Activated CD4-positive, alpha-beta T cell treated with anti-CD3 and anti-CD28 coated beads, Interleukin-2, amount 10 ng/mL, durations not matched to agents 7 days and 5 days (primary cell): ENCODE data around the gene HBZ. TPM values are rescaled to one million over a fixed set of nuclear protein-coding genes. Genes with fewer than 3 reads are reported as not detected.
"Not testable (repeated sequence)": the region's sequence is repeated elsewhere in the genome, so short reads cannot be mapped to it uniquely, and the experiment has no call there.

Experiments used
- CTCF ChIA-PET: fragments of 350-600 bp; sonication (Branson Sonifier 250); formaldehyde crosslinking; loops from one replicate; lab custom pipeline; 2021; ENCODE audit warnings: antibody characterized with exemption; lab: Charles Lee
- POLR2A ChIA-PET: fragments of 350-600 bp; sonication (Branson Sonifier 250); formaldehyde crosslinking; loops from one replicate; lab custom pipeline; 2021; ENCODE audit warnings: antibody characterized with exemption; lab: Charles Lee
- DNase-seq: peaks from one replicate; pipeline ENCODE4 v3.0.0-alpha.2; 2020
- H3K27ac Mint-ChIP-seq: one replicate; pipeline ENCODE4 v1.8.0; 2021; ENCODE audit warnings: mild to moderate bottlenecking, moderate library complexity, mixed read lengths
- H3K27me3 Mint-ChIP-seq: one replicate; pipeline ENCODE4 v1.8.0; 2021; ENCODE audit warnings: mixed read lengths
- H3K36me3 Mint-ChIP-seq: one replicate; pipeline ENCODE4 v1.8.0; 2021; ENCODE audit warnings: low read depth, mixed read lengths
- H3K4me1 Mint-ChIP-seq: one replicate; pipeline ENCODE4 v1.8.0; 2021; ENCODE audit warnings: mixed read lengths
- H3K4me3 Mint-ChIP-seq: one replicate; pipeline ENCODE4 v1.8.0; 2021; ENCODE audit warnings: mild to moderate bottlenecking, moderate library complexity, mixed read lengths
- H3K9me3 Mint-ChIP-seq: one replicate; pipeline ENCODE4 v1.8.0; 2021; ENCODE audit warnings: mixed read lengths
- total RNA-seq, 2 experiments: library from RNA; stranded (reverse); gene quantifications; one replicate each; pipeline ENCODE4 v1.2.3, GENCODE V29; 2021

The HBZ gene
- total RNA-seq, 2 experiments from 2014 or later, result not detected

GRCh38 chr16:143047-143446 is 9.4 kb upstream of the HBZ start:
- Mint-ChIP-seq H3K36me3 (no peaks in the 10 kb centered on the region), H3K27me3 (peaks cover 14% of the 10 kb centered on the region), H3K4me1 (peaks cover 2% of the 10 kb centered on the region), H3K27ac (no peak overlapping the region), H3K9me3 (no peaks in the 10 kb centered on the region), H3K4me3 (no peak overlapping the region)
- no peak for DNase-seq
- POLR2A ChIA-PET, result no interaction called here
- CTCF ChIA-PET, result interaction anchor here (1.4 kb wide), 1 partner anchor 36 kb away, joined by 7 read pairs; no protein-coding TSS in a partner anchor

GRCh38 chr16:143456-143855 is 9.0 kb upstream of the HBZ start:
- H3K9me3 Mint-ChIP-seq, result no peaks in the 10 kb centered on the region
- CTCF ChIA-PET, result no interaction called here
- peaks cover 14% of the 10 kb centered on the region for H3K27me3 Mint-ChIP-seq
- H3K36me3 Mint-ChIP-seq, result no peaks in the 10 kb centered on the region
- no peak for DNase-seq
- POLR2A ChIA-PET, result no interaction called here
- H3K4me3 Mint-ChIP-seq, result no peak overlapping the region
- peaks cover 2% of the 10 kb centered on the region for H3K4me1 Mint-ChIP-seq
- H3K27ac Mint-ChIP-seq, result no peak overlapping the region

DNA sequence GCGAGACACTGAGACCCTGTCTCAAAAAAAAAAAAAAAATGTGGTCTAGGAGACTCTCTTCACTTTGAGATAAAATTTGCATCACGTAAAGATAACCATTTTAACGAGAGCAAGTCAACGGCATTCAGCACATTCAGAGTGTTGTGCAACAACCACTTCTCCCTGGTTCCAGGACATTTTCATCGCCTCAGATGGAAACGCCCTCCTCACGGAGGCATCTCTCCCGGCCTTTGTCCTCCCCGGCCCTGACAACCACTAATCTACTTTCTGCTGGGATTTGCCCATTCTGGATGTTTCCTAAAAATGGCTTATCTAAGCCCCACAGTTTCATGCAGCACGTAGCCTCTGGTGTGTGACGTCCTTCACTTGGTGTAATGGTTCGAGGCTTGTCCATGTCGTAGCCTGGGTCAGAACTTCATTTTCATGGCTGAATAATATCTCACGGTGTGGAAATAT is 7.6 kb upstream of the HBZ start:
- ChIA-PET POLR2A (no interaction called here), CTCF (no interaction called here)
- no peaks in the 10 kb centered on the region for H3K9me3 Mint-ChIP-seq
- H3K27me3 Mint-ChIP-seq, result peaks cover 23% of the 10 kb centered on the region
- no peak overlapping the region for H3K27ac Mint-ChIP-seq
- H3K4me3 Mint-ChIP-seq, result no peak overlapping the region
- no peaks in the 10 kb centered on the region for H3K36me3 Mint-ChIP-seq
- no peak for DNase-seq
- no peaks in the 10 kb centered on the region for H3K4me1 Mint-ChIP-seq

DNA sequence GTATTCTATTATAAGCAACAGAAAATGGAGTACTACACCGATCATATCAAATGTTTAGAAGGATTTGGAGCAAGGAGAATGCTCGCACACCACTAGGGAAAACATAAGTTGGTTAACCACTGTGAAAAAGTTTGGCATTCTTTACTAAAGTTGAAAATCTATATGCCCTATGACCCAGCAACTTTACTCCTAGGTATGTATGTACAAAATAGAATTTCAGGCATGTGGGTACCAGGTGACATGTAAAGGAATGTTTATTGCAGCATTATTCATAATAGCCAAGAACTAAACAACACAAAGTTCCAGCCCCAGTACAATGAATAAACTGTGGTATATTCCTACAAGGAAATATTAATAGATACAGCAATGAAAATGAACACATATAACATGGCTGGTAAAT is 5.8 kb upstream of the HBZ start:
- DNase-seq, result no peak
- Mint-ChIP-seq H3K4me3 (no peak overlapping the region), H3K4me1 (no peaks in the 10 kb centered on the region), H3K9me3 (no peaks in the 10 kb centered on the region), H3K27me3 (peaks cover 23% of the 10 kb centered on the region), H3K27ac (no peak overlapping the region), H3K36me3 (no peaks in the 10 kb centered on the region)
- CTCF ChIA-PET, result interaction anchor here (0.6 kb wide), 1 partner anchor 195 kb away, joined by 3 read pairs; no protein-coding TSS in a partner anchor
- POLR2A ChIA-PET, result no interaction called here

DNA sequence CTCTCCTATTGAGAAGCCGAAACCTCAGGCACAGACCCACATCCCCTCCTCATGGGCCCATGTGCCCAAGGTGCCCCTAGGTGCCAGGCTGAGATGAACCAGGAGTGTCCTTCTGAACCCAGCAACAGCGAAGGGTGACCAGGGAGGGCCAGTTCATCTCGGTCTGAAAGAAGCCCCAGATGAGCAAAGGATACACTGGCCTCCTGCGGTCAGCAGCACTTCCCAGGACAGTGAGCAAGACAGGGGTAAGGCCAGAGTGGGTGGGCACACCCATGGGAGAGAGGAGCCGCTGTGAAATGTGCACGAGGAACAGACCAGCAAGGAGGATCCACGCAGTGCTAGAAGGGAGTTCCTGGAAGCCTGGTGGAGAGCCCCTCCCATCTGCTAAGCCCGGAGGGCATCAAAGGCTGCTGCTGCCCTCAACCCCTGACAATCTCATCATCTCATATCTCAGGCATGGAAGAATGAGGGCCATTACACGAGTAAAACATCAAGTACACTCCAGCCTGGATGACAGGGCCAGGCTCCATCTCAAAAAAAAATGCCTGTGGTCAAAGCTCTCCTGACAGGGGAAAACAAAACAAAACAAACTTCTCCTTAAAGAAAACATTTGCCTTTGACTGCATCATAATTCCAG is 3.3 kb upstream of the HBZ start:
- CTCF ChIA-PET, result interaction anchor here (0.7 to 1.8 kb wide), 2 partner anchors 31 to 52 kb away, joined by 4 read pairs; no protein-coding TSS in a partner anchor
- Mint-ChIP-seq H3K27ac (no peak overlapping the region), H3K36me3 (no peaks in the 10 kb centered on the region), H3K27me3 (peaks cover 25% of the 10 kb centered on the region), H3K4me1 (no peaks in the 10 kb centered on the region), H3K9me3 (no peaks in the 10 kb centered on the region), H3K4me3 (no peak overlapping the region)
- no peak for DNase-seq
- POLR2A ChIA-PET, result no interaction called here

DNA sequence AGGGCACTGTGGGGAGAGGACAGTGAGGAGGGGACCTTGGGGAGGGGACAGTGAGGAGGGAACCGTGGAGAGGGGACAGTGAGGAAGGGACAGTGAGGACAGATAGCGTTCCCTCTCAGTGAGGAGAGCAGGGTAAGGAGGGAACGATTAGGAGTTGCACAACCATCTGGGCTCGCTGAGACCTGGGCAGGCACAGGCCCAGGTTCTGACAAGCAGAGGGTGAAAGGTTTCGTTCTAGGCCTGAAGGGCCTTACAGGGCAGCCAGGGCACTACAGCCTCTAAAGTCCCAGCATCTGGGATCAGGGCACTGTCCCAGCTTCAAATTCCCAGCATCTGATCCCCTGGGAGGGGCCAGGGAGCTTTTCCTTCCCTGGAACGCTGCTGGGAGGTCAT is 681 bp downstream of the HBZ start:
- CTCF ChIA-PET, H3K4me3 Mint-ChIP-seq, H3K27ac Mint-ChIP-seq, POLR2A ChIA-PET, DNase-seq, H3K36me3 Mint-ChIP-seq, H3K9me3 Mint-ChIP-seq, H3K4me1 Mint-ChIP-seq: not testable (repeated sequence)
- H3K27me3 Mint-ChIP-seq, result peaks cover 37% of the 10 kb centered on the region

DNA sequence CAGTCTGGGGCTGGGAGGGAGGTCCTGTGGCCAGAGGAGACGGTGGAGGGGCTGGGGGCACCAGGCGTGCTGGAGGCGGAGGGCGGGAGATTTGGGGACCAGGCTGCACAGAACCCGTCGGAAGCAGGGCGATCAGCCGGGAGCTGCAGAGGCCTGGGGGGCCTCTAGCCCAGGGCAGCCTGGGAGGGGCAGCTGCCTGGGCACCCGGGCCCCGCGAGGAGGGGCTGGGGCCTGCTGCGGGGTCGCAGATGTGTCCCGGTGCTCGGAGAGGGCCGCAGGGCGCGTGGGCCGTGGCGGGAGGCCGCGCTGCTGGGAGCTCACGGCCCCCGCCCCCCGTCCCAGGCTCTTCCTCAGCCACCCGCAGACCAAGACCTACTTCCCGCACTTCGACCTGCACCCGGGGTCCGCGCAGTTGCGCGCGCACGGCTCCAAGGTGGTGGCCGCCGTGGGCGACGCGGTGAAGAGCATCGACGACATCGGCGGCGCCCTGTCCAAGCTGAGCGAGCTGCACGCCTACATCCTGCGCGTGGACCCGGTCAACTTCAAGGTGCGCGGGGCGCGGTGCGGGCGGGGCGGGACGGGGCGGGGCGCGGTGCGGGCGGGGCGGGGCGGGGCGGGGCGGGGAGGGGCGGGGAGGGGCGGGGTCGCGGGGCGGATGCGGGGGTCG is 1.2 kb downstream of the HBZ start:
- H3K36me3 Mint-ChIP-seq, POLR2A ChIA-PET, H3K27ac Mint-ChIP-seq, H3K4me1 Mint-ChIP-seq, H3K9me3 Mint-ChIP-seq, H3K4me3 Mint-ChIP-seq, DNase-seq, CTCF ChIA-PET: not testable (repeated sequence)
- H3K27me3 Mint-ChIP-seq, result peaks cover 39% of the 10 kb centered on the region

DNA sequence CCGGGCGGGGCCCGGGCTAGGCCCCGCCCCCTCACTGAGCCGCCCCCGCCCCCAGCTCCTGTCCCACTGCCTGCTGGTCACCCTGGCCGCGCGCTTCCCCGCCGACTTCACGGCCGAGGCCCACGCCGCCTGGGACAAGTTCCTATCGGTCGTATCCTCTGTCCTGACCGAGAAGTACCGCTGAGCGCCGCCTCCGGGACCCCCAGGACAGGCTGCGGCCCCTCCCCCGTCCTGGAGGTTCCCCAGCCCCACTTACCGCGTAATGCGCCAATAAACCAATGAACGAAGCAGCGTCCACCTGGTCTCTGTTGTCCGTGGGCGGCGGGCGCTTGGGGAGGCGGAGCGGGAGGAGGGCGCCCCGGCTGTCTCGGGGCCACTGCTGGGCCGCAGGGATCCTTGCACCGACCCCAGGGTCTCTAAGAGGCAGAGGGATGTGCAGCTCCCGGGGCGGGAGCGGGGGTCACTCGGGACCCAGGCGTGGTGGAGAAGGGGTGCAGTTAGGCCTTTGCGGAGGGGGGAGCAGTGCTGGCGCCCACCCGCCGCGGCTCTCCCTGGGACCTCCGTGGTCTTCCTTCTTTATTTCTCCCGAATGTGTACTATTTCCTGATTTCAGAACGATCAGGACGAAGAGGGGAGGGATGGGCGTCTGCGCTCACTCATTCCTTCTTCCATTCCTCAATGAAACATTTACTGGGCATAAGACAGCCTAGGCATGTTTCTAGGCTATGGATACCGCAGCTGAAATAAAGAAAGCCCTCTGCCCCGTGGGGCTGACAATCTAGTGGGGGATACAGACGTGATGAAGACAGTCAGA is 2.0 kb downstream of the HBZ start:
- H3K9me3 Mint-ChIP-seq, result no peaks in the 10 kb centered on the region
- DNase-seq, result no peak
- H3K27ac Mint-ChIP-seq, result no peak overlapping the region
- POLR2A ChIA-PET, result no interaction called here
- H3K36me3 Mint-ChIP-seq, result no peaks in the 10 kb centered on the region
- CTCF ChIA-PET, result no interaction called here
- H3K27me3 Mint-ChIP-seq, result peaks cover 40% of the 10 kb centered on the region
- peaks cover 5% of the 10 kb centered on the region for H3K4me1 Mint-ChIP-seq
- H3K4me3 Mint-ChIP-seq, result peak overlapping the region; percentile 61

DNA sequence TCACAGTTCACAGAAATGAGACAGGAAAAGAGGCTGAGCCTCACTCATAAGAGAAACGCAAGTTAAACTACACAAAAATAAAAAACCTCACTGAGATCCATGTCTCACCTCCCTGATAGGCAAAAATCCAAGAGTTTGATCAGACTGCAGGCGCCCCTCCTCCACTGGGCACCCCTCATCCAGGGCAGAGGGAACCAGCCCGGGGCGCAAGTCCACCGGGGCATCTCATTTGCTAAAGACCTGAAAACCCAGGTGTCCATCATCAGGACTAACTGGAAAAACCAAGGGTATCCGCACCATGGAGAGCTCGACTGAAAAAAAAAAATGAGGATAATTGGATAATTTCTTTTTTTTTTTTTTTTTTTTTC is 2.6 kb downstream of the HBZ start:
- POLR2A ChIA-PET, result no interaction called here
- no peak for DNase-seq
- H3K36me3 Mint-ChIP-seq, result no peaks in the 10 kb centered on the region
- H3K9me3 Mint-ChIP-seq, result no peaks in the 10 kb centered on the region
- H3K27me3 Mint-ChIP-seq, result peaks cover 38% of the 10 kb centered on the region
- CTCF ChIA-PET, result no interaction called here
- H3K4me1 Mint-ChIP-seq, result peaks cover 5% of the 10 kb centered on the region
- H3K4me3 Mint-ChIP-seq, result peak overlapping the region; percentile 61
- H3K27ac Mint-ChIP-seq, result no peak overlapping the region

DNA sequence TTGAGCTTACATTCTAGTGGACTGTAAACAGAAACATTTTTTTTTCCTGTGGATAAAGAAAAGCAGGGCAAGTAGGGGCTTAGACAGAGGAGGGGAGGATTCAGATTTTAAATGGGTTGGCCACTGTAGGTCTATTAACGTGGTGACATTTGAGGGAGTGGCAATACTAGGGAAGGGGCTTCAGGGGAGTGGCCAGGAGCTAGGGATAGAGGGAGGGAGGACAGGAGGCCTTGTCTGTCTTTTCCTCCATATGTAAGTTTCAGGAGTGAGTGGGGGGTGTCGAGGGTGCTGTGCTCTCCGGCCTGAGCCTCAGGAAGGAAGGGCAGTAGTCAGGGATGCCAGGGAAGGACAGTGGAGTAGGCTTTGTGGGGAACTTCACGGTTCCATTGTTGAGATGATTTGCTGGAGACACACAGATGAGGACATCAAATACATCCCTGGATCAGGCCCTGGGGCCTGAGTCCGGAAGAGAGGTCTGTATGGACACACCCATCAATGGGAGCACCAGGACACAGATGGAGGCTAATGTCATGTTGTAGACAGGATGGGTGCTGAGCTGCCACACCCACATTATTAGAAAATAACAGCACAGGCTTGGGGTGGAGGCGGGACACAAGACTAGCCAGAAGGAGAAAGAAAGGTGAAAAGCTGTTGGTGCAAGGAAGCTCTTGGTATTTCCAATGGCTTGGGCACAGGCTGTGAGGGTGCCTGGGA is 6.8 kb downstream of the HBZ start:
- H3K4me1 Mint-ChIP-seq, result peaks cover 5% of the 10 kb centered on the region
- no peak for DNase-seq
- H3K27ac Mint-ChIP-seq, result no peak overlapping the region
- peaks cover 27% of the 10 kb centered on the region for H3K27me3 Mint-ChIP-seq
- ChIA-PET POLR2A (no interaction called here), CTCF (interaction anchor here (0.7 kb wide), 1 partner anchor 202 kb away, joined by 3 read pairs; no protein-coding TSS in a partner anchor)
- no peaks in the 10 kb centered on the region for H3K36me3 Mint-ChIP-seq
- no peaks in the 10 kb centered on the region for H3K9me3 Mint-ChIP-seq
- no peak overlapping the region for H3K4me3 Mint-ChIP-seq

GRCh38 chr16:160242-160641 is 7.8 kb downstream of the HBZ start:
- H3K36me3 Mint-ChIP-seq, H3K4me1 Mint-ChIP-seq, H3K27ac Mint-ChIP-seq, H3K4me3 Mint-ChIP-seq, CTCF ChIA-PET, H3K9me3 Mint-ChIP-seq, POLR2A ChIA-PET, DNase-seq: not testable (repeated sequence)
- H3K27me3 Mint-ChIP-seq, result peaks cover 20% of the 10 kb centered on the region

DNA sequence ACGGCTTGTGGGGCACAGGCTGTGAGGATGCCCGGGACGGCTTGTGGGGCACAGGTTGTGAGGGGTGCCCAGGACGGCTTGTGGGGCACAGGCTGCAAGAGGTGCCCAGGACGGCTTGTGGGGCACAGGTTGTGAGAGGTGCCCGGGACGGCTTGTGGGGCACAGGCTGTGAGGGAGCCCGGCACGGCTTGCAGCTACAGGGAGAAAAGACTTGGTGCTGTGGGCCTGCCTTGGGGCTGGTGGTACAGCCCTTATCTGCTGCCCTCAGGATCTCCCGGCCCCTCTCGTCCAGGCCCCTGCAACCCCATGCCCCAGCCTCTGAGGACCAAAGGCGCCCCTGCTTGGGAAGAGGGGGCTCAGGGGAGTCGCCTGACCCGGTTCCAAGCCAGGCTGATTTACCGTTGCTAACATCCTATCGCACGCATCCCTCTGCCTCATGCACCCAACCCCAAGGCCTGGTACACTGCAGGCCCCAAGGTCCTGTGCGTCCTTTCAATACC is 8.3 kb downstream of the HBZ start:
- Mint-ChIP-seq H3K4me1 (no peaks in the 10 kb centered on the region), H3K36me3 (no peaks in the 10 kb centered on the region), H3K27me3 (peaks cover 20% of the 10 kb centered on the region), H3K4me3 (no peak overlapping the region), H3K27ac (no peak overlapping the region), H3K9me3 (no peaks in the 10 kb centered on the region)
- ChIA-PET POLR2A (no interaction called here), CTCF (no interaction called here)
- DNase-seq, result no peak
